ENCODE data around the gene DAB2IP. TPM values are rescaled to one million over a fixed set of nuclear protein-coding genes. Genes with fewer than 3 reads are reported as not detected.
A peak's percentile ranks its signal among the peaks of the same experiment; 100 is the strongest.

Gene DAB2IP
- total and polyA plus RNA-seq, 2 of the 4 experiments (the other 2 are of a cell fraction): 5.6 to 17.2 TPM

GRCh38 chr9:121694001-121694400 is 42.6 kb downstream of the DAB2IP start:
- TF ChIP-seq FOS (IDR thresholded peaks at IDR 0.05; ENCODE audit: low read depth, low read length) (no peak), CTCF (conservative IDR thresholded peaks at IDR 0.05; ENCODE audit: low read depth, low read length) (no peak), NFE2L2 (IDR thresholded peaks at IDR 0.05; ENCODE audit: low read depth, low read length) (no peak), MXI1 (IDR thresholded peaks at IDR 0.05; ENCODE audit: borderline replicate concordance, low read depth, low read length) (no peak), RFX5 (IDR thresholded peaks at IDR 0.05; ENCODE audit: low read depth, low read length) (no peak), BHLHE40 (IDR thresholded peaks at IDR 0.05; ENCODE audit: low read depth, low read length) (no peak), RAD21 (IDR thresholded peaks at IDR 0.05; ENCODE audit: low read length) (no peak)
- ChIA-PET POLR2A (ENCODE audit: unreplicated experiment) (no interaction called here), CTCF (interaction anchor here (0.5 to 1.7 kb wide), 2 partner anchors 49 to 405 kb away, joined by 3 read pairs; no protein-coding TSS in a partner anchor)
- Histone ChIP-seq H2AFZ (replicated peaks; ENCODE audit: low read length, poor library complexity) (no peak overlapping the region), H3K4me2 (ENCODE audit: low read depth, low read length) (no peak overlapping the region), H2AK9ac (replicated peaks; ENCODE audit: low read depth, low read length, poor library complexity) (no peak overlapping the region), H4K8ac (ENCODE audit: low read depth in 2 of 2, low read length in 2 of 2) (no peak overlapping the region), H4K5ac (ENCODE audit: low read depth, low read length) (no peak overlapping the region), H3K9me3 (ENCODE audit: control insufficient read depth, insufficient read depth, low read length) (no peaks in the 10 kb centered on the region), H3K9ac (ENCODE audit: low read depth, low read length) (no peak overlapping the region), H2BK5ac (ENCODE audit: low read depth, low read length, poor library complexity, severe bottlenecking) (no peak overlapping the region), H2BK120ac (ENCODE audit: low read depth, low read length) (no peak overlapping the region), H3K79me1 (ENCODE audit: low read depth in 1 of 2, low read length in 2 of 2) (peaks cover 0 to 10% of the 10 kb centered on the region in 2 experiments; a peak in 2 of 4 replicates), H3K23ac (ENCODE audit: low read depth, low read length) (0 out of 2 replicates have a peak overlapping the region, but pooled peaks have one; percentile 11), H3K56ac (ENCODE audit: extremely low read depth, insufficient read depth, low read length) (no peak overlapping the region; the same call in 1 of the 2 replicates), H3K18ac (ENCODE audit: low read depth, low read length) (no peak overlapping the region), H3K27ac (ENCODE audit: insufficient read depth, low read length) (no peak overlapping the region), H3K27me3 (ENCODE audit: control insufficient read depth, insufficient read depth, low read length) (no peaks in the 10 kb centered on the region), H2BK15ac (ENCODE audit: low read depth, low read length) (no peak overlapping the region), H4K20me1 (ENCODE audit: insufficient read depth, low read length) (peaks cover 14% of the 10 kb centered on the region), H2AK5ac (ENCODE audit: low read depth, low read length) (peak overlapping the region; percentile 46; the same call in 1 of the 2 replicates), H3K36me3 (ENCODE audit: control insufficient read depth, insufficient read depth, low read length) (no peaks in the 10 kb centered on the region), H3K4me3 (ENCODE audit: insufficient read depth, low read depth, low read length) (no peak overlapping the region), H3K4me1 (ENCODE audit: control insufficient read depth, insufficient read depth, low read length) (peaks cover 14% of the 10 kb centered on the region), H3K14ac (replicated peaks; ENCODE audit: low read depth, low read length) (no peak overlapping the region), H3K4ac (ENCODE audit: low read depth, low read length) (no peak overlapping the region), H4K91ac (ENCODE audit: insufficient read depth, low read depth, low read length) (no peak overlapping the region), H3K9me1 (ENCODE audit: insufficient read depth, low read length) (peaks cover 18% of the 10 kb centered on the region), H2BK20ac (ENCODE audit: low read depth, low read length) (no peak overlapping the region)
- ATAC-seq (ENCODE audit: low read depth): no peak
- WGBS, 2 experiments (ENCODE audit: extremely low coverage in 2 of 2, insufficient read length in 1 of 2): no CpG with 5 or more reads among the region's 5 CpGs
- no peak for DNase-seq
- BruUV-seq (replicated peaks): no TSS peak
- intact Hi-C loops (cut with micrococcal nuclease): no loop called here
- in situ Hi-C loops (cut with MboI; ENCODE audit: low sequenced_read_pairs): no loop called here
- dilution Hi-C loops (cut with HindIII; ENCODE audit: low sequenced_read_pairs, unreplicated experiment): no loop called here
